HCT116 (cell line): Measurements from ENCODE around the gene MED10.

ENCODE experiments used
- EZH2 ChIP-seq: fragments of 200-600 bp; sonication (generic); IDR thresholded peaks from 2 replicates; pipeline ENCODE4 v1.6.1; 2017; ENCODE audit warnings: antibody characterized with exemption, mixed run types
- SIN3A ChIP-seq: IDR thresholded peaks from 2 replicates; pipeline ENCODE4 v1.6.1; 2012; ENCODE audit warnings: low read depth
- ZNF274 ChIP-seq: fragments of 200-500 bp; sonication (Bioruptor generic); IDR thresholded peaks from 2 replicates; pipeline ENCODE4 v1.6.1; 2014; ENCODE audit warnings: mild to moderate bottlenecking, low read depth, low read length, inconsistent platforms
- TF ChIP-seq, protein P1 (sequence below), 3 experiments: fragments of 200-600 bp in 1 of 3; sonication (generic) in 1 of 3; IDR thresholded peaks in 2 of 3; conservative IDR thresholded peaks in 1 of 3; 2 replicates each; pipeline ENCODE4 v1.5.1; 2012 to 2017; ENCODE audit warnings: low read depth in 2 of 3, low read length in 2 of 3, antibody characterized with exemption in 1 of 3, borderline replicate concordance in 1 of 3, control low read depth in 1 of 3, mild to moderate bottlenecking in 1 of 3, mixed read lengths in 1 of 3, mixed run types in 1 of 3, moderate library complexity in 1 of 3; ENCODE audit not compliant: insufficient read depth in 1 of 3

GRCh38 chr5:6378766-6379103, 388 bp upstream of the MED10 start:
- no peak for TF ChIP-seq EZH2
- no peak for TF ChIP-seq ZNF274
- TF ChIP-seq, protein P1, sequence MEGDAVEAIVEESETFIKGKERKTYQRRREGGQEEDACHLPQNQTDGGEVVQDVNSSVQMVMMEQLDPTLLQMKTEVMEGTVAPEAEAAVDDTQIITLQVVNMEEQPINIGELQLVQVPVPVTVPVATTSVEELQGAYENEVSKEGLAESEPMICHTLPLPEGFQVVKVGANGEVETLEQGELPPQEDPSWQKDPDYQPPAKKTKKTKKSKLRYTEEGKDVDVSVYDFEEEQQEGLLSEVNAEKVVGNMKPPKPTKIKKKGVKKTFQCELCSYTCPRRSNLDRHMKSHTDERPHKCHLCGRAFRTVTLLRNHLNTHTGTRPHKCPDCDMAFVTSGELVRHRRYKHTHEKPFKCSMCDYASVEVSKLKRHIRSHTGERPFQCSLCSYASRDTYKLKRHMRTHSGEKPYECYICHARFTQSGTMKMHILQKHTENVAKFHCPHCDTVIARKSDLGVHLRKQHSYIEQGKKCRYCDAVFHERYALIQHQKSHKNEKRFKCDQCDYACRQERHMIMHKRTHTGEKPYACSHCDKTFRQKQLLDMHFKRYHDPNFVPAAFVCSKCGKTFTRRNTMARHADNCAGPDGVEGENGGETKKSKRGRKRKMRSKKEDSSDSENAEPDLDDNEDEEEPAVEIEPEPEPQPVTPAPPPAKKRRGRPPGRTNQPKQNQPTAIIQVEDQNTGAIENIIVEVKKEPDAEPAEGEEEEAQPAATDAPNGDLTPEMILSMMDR (IDR thresholded peaks at IDR 0.05 in 2 of 3, conservative IDR thresholded peaks at IDR 0.05 in 1 of 3; ENCODE audit: borderline replicate concordance in 1 of 3, insufficient read depth in 1 of 3, low read depth in 2 of 3, low read length in 2 of 3) = no peak
- no peak; the same call in 1 of the 2 replicates for TF ChIP-seq SIN3A
